Ascending aorta (tissue), 2 donors: ENCODE data around the gene C1S. TPM values are rescaled to one million over a fixed set of nuclear protein-coding genes. Genes with fewer than 3 reads are reported as not detected.
"Not testable (repeated sequence)": the region's sequence is repeated elsewhere in the genome, so short reads cannot be mapped to it uniquely, and the experiment has no call there.

ENCODE experiments used
- DNase-seq, 2 donors: peaks; one replicate each; pipeline ENCODE4 v3.0.0-alpha.2; 2019; ENCODE audit warnings: low spot score in 2 of 2
- H3K27ac ChIP-seq, 2 donors: fragments of 200-600 bp; sonication (generic); one replicate each; pipeline ENCODE4 v1.5.1; 2016 to 2017; ENCODE audit warnings: mild to moderate bottlenecking in 1 of 2
- H3K27me3 ChIP-seq: fragments of 200-600 bp; sonication (generic); one replicate; pipeline ENCODE4 v1.5.1; 2017
- H3K36me3 ChIP-seq, 2 donors: fragments of 200-600 bp; sonication (generic); one replicate each; pipeline ENCODE4 v1.5.1; 2016
- H3K4me1 ChIP-seq, 2 donors: fragments of 200-600 bp; sonication (generic); one replicate each; pipeline ENCODE4 v1.5.1; 2016 to 2017; ENCODE audit warnings: mild to moderate bottlenecking in 1 of 2
- H3K4me3 ChIP-seq, 2 donors: fragments of 200-600 bp; sonication (generic); one replicate each; pipeline ENCODE4 v1.5.1; 2016 to 2017; ENCODE audit warnings: mild to moderate bottlenecking in 1 of 2
- H3K9me3 ChIP-seq, 2 donors: fragments of 200-600 bp; sonication (generic); one replicate each; pipeline ENCODE4 v1.5.1; 2016
- intact Hi-C: fragments of 100-400 bp; cut with DNase I; formaldehyde crosslinking; loops from one replicate; pipeline ENCODE4 v1.15.1; 2023
- total RNA-seq: library from RNA; depleted of rRNA; stranded (reverse); fragments of >200 nt; gene quantifications from one replicate; pipeline ENCODE4 v1.1.0, GENCODE V29; 2016
- TF ChIP-seq, protein P1 (sequence below), 3 experiments: fragments of 200-600 bp in 2 of 3; fragments of 450-650 bp in 1 of 3; sonication (generic) in 2 of 3; IDR thresholded peaks; one replicate each; pipeline ENCODE4 v1.5.1; 2016 to 2019; ENCODE audit warnings: antibody characterized with exemption in 3 of 3, mild to moderate bottlenecking in 1 of 3, moderate library complexity in 1 of 3

C1S gene
- total RNA-seq, 1 donor from 2014 or later: 273 TPM

DNA sequence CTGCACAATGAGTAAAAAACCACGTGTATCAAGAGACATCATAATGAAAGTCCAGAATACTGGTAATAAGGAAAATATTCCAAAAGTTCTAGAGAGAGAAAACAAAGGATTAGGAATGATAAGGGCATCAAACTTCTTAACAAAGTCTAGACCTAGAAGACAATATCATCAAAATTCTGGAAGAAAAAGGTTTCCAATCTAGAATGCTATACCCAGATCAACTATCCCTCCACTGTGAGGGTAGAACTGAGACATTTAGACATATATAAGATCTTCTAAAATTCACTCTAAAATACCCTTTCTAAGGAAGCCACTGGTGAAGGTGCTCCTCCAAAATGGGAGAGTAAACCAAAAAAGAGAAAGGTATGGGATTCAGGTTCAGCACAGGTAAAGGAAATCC is 45.6 kb downstream of the C1S start:
- Histone ChIP-seq H3K4me1 (peaks cover 3 to 13% of the 10 kb centered on the region in 2 donors), H3K4me3 (no peak overlapping the region), H3K27ac (no peak overlapping the region), H3K36me3 (peaks cover 6 to 13% of the 10 kb centered on the region in 2 donors), H3K9me3 (no peaks in the 10 kb centered on the region), H3K27me3 (no peaks in the 10 kb centered on the region)
- intact Hi-C loops: loop anchor here (5.0 kb wide), 1 partner anchor 234 kb away; the partner anchor contains the start of gene SPSB2
- TF ChIP-seq, protein P1, sequence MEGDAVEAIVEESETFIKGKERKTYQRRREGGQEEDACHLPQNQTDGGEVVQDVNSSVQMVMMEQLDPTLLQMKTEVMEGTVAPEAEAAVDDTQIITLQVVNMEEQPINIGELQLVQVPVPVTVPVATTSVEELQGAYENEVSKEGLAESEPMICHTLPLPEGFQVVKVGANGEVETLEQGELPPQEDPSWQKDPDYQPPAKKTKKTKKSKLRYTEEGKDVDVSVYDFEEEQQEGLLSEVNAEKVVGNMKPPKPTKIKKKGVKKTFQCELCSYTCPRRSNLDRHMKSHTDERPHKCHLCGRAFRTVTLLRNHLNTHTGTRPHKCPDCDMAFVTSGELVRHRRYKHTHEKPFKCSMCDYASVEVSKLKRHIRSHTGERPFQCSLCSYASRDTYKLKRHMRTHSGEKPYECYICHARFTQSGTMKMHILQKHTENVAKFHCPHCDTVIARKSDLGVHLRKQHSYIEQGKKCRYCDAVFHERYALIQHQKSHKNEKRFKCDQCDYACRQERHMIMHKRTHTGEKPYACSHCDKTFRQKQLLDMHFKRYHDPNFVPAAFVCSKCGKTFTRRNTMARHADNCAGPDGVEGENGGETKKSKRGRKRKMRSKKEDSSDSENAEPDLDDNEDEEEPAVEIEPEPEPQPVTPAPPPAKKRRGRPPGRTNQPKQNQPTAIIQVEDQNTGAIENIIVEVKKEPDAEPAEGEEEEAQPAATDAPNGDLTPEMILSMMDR (IDR thresholded peaks at IDR 0.05): no peak
- no peak for DNase-seq

DNA sequence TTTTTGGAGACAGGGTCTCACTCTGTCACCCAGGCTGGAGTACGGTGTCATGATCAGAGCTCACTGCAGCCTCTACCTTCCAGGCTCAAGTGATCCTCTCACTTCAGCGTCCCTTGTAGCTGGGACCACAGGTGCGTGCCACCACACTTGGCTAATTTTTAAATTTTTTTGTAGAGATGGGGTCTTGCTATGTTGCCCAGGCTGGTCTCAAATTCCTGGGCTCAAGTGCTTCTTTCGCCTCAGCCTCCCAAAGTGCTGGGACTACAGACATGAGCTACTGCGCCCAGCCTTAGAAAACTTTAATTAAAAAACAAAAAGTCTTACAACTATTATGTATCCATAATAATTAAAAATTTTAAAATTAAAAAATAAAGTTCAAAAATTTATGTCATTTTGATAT is 46.7 kb downstream of the C1S start:
- DNase-seq, H3K9me3 ChIP-seq, H3K27me3 ChIP-seq, H3K36me3 ChIP-seq: not testable (repeated sequence)
- intact Hi-C loops: loop anchor here (5.0 kb wide), 1 partner anchor 235 kb away; the partner anchor contains the start of gene SPSB2
- peaks cover 3 to 13% of the 10 kb centered on the region in 2 donors for H3K4me1 ChIP-seq
- peak overlapping the region; percentile 59 to 81 for H3K4me3 ChIP-seq
- peak overlapping the region; percentile 91 to 93 for H3K27ac ChIP-seq

DNA sequence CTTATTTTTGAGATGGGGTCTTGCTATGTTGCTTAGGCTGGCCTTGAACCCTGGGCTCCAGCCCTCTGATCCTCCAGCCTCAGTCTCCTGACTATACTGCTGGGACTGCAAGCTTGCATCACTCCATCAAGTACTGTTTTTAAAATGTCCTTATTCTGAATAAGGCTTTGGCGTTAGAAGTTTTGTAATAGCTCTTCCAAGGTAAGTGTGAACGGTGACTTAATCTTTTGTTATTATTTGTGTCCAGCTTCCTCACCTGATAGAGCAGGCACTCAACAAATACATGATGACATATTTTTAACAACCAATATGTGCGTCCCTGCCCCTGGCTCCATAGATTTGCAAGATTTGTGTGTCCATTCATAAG is 47.1 kb downstream of the C1S start:
- intact Hi-C loops: loop anchor here (2.0 to 5.0 kb wide), 3 partner anchors 89 to 235 kb away; partner anchors contain the start of genes EMG1, LPCAT3, PHB2 and SPSB2

DNA sequence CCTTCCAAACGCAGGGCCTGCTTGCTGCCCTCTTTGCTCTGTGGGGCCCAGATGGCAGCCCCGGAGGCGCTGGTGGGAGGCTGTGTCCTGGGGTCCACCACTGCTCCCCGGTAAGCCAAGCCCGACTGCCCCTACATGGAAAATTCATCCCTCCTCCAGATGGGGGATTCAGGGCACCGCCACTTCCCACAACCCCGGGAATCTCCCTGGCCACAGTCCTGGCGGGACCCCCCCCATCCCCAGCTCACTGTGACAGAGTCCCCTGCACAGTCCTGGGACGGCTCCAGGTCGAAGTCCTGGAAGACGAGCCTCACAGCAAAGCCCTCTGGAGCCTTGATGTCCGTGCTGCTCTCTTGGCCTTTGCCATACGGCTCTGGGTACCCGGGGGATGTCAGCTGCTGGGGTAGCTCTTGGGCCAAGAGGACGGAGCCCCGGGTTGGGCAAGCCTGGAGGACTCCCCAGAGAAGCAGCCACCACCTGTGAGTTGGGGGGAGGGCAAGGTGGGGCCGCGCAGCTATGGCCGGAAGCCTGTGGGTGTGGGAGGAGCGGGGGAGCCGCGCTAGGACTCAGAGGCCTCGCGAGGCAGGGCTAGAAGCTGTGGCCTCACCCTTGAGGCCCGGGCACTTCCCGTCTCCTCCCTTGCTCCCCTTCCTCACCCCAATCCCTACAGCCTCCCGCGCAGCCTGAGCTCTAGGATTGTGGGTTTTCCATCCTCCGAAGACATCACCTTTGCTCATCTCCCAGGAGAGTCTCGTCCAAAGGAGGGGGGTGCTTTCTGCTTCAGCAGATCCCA is 47.7 kb downstream of the C1S start:
- TF ChIP-seq, protein P1 (IDR thresholded peaks at IDR 0.05): no peak
- H3K4me3 ChIP-seq: peak overlapping the region; percentile 59 to 81
- intact Hi-C loops: loop anchor here (2.0 to 5.0 kb wide), 3 partner anchors 89 to 236 kb away; partner anchors contain the start of genes EMG1, LPCAT3, PHB2 and SPSB2
- H3K27ac ChIP-seq: peak overlapping the region; percentile 91 to 93
- H3K4me1 ChIP-seq: peaks cover 3 to 13% of the 10 kb centered on the region in 2 donors
- H3K36me3 ChIP-seq: peaks cover 0 to 9% of the 10 kb centered on the region in 2 donors
- no peaks in the 10 kb centered on the region for H3K9me3 ChIP-seq
- DNase-seq: peak; percentile 45 to 86
- H3K27me3 ChIP-seq: no peaks in the 10 kb centered on the region

More for the DNA sequence above, 47.1 kb downstream of the C1S start:
- Histone ChIP-seq H3K27me3 (no peaks in the 10 kb centered on the region), H3K9me3 (no peaks in the 10 kb centered on the region), H3K4me1 (peaks cover 3 to 13% of the 10 kb centered on the region in 2 donors), H3K27ac (peak overlapping the region; percentile 91 to 93), H3K36me3 (peaks cover 0 to 9% of the 10 kb centered on the region in 2 donors), H3K4me3 (peak overlapping the region; percentile 59 to 81)
- TF ChIP-seq, protein P1 (IDR thresholded peaks at IDR 0.05): no peak
- no peak for DNase-seq

DNA sequence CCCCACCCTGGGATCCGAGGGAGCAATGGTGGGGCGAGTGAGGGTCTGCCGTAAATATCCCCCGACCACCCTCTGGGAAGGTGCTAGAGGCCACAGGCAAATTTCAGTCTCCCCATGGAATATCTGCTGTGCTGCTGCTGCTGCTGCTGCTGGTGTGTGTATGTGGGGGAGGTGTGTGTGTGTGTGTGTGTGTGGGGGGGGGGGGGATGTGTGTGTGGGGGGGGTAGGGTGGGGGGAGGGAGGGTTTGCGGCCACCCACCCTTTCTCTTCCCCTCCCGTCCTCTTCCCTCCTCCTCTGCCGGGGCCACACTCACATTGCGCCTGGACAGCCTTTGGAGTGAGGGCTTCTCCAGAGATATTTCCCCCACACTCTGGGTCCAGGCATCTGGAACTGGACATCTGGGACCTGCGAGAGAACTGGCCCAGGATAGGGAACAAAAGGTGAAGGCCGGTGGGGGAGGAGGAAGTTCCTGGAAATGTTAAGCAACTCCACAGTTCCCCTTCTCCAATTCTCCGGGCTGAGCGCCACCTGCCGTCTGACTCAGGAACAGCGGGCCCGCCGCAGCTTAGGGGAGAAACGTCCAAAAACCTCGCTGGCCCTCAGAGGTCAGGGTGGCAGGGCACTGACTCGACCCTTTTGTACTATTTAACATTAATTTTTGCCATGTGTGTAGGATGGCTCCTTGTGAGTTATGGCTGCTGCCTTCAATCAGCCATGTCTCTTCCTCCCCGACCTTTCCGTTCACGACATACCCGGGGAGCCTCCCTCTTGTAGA is 48.5 kb downstream of the C1S start, which contains the start of gene C1RL:
Gene C1RL (minus strand): TSS at position 419 of the 776 bp plus-strand sequence. CDS start 34 bp downstream, at position 385.
- H3K4me1 ChIP-seq: peaks cover 3 to 13% of the 10 kb centered on the region in 2 donors
- peak within 1 kb of the TSS; percentile 91 to 93 for H3K27ac ChIP-seq
- H3K36me3 ChIP-seq: peaks cover 0 to 5% of the 10 kb centered on the region in 2 donors
- DNase-seq: peak; percentile 73 to 97
- no peaks in the 10 kb centered on the region for H3K9me3 ChIP-seq
- H3K27me3 ChIP-seq: no peaks in the 10 kb centered on the region
- H3K4me3 ChIP-seq: peak within 1 kb of the TSS; percentile 59 to 81
- intact Hi-C loops: loop anchor here (1.0 to 5.0 kb wide), 6 partner anchors 17 to 237 kb away; partner anchors contain the start of genes C1R, C1S, EMG1 and LPCAT3
- TF ChIP-seq, protein P1 (IDR thresholded peaks at IDR 0.05): peak; percentile 95 to 100 (median 96)
